Panc1 (cell line): ENCODE data around the gene COX17. TPM values are rescaled to one million over a fixed set of nuclear protein-coding genes. Genes with fewer than 3 reads are reported as not detected.

ENCODE experiments used
- ATAC-seq: fragments of 200-7000 bp; cut with Tn5 transposase; 2 replicates; pipeline ENCODE4 v1.9.1; 2020; ENCODE audit warnings: mild to moderate bottlenecking, moderate library complexity
- BruUV-seq: library from RNA; stranded (reverse); fragments of 400-500 nt; replicated peaks from 2 replicates; lab custom pipeline; 2021; lab: Mats Ljungman, UMichigan
- CTCF ChIA-PET: fragments of 300-600 bp; sonication (Branson Sonifier 250); formaldehyde crosslinking; loops from one replicate; lab custom pipeline; 2022; ENCODE audit warnings: antibody characterized with exemption; lab: Charles Lee
- POLR2A ChIA-PET: fragments of 300-600 bp; sonication (Branson Sonifier 250); formaldehyde crosslinking; loops from one replicate; lab custom pipeline; 2022; ENCODE audit warnings: antibody characterized with exemption; lab: Charles Lee
- DNase-seq: peaks from one replicate; pipeline ENCODE4 v3.0.0-alpha.2; 2010; ENCODE audit warnings: low read depth, low spot score
- H3K27ac ChIP-seq: 2 replicates; pipeline ENCODE4 v1.5.1; 2011; ENCODE audit warnings: mild to moderate bottlenecking, low read length, inconsistent platforms
- H3K27me3 ChIP-seq: fragments of 200-500 bp; sonication (Bioruptor generic); 2 replicates; pipeline ENCODE4 v1.6.0; 2014; ENCODE audit warnings: low read length, inconsistent platforms; ENCODE audit not compliant: control insufficient read depth, insufficient read depth
- H3K36me3 ChIP-seq: fragments of 200-500 bp; sonication (Bioruptor generic); 2 replicates; pipeline ENCODE4 v1.5.1; 2014; ENCODE audit warnings: inconsistent platforms, mild to moderate bottlenecking, low read length, moderate library complexity; ENCODE audit not compliant: control insufficient read depth, insufficient read depth
- H3K4me1 ChIP-seq: 2 replicates; pipeline ENCODE4 v1.5.1; 2011; ENCODE audit warnings: inconsistent platforms, mild to moderate bottlenecking, low read length, moderate library complexity; ENCODE audit not compliant: control insufficient read depth, insufficient read depth
- H3K4me3 ChIP-seq, 2 experiments: 2 replicates each; pipeline ENCODE4 v1.5.1; 2011 to 2012; ENCODE audit warnings: low read depth in 2 of 2, low read length in 2 of 2, mild to moderate bottlenecking in 2 of 2, inconsistent platforms in 1 of 2, moderate library complexity in 1 of 2
- H3K9me3 ChIP-seq: fragments of 200-500 bp; sonication (Bioruptor generic); 2 replicates; pipeline ENCODE4 v1.5.1; 2014; ENCODE audit warnings: low read depth, mild to moderate bottlenecking, inconsistent platforms, low read length, moderate library complexity; ENCODE audit not compliant: control insufficient read depth, insufficient read depth
- CTCF ChIP-seq: fragments of 450-650 bp; IDR thresholded peaks from 2 replicates; pipeline ENCODE4 v1.5.1; 2017; ENCODE audit warnings: mild to moderate bottlenecking
- POLR2AphosphoS5 ChIP-seq: IDR thresholded peaks from 2 replicates; pipeline ENCODE4 v1.6.1; 2012; ENCODE audit warnings: mild to moderate bottlenecking, low read depth, low read length, moderate library complexity
- SIN3A ChIP-seq: IDR thresholded peaks from 2 replicates; pipeline ENCODE4 v1.6.1; 2012; ENCODE audit warnings: low read depth, mild to moderate bottlenecking, low read length, moderate library complexity, borderline replicate concordance; ENCODE audit not compliant: insufficient read depth
- TCF7L2 ChIP-seq: IDR thresholded peaks from 2 replicates; pipeline ENCODE4 v1.6.1; 2011; ENCODE audit warnings: mild to moderate bottlenecking, low read depth, low read length, inconsistent platforms
- in situ Hi-C: cut with HindIII; loops from 2 replicates; pipeline ENCODE4 v1.10.0; 2016; ENCODE audit warnings: low sequenced_read_pairs, low pct_unique_long_range_greater_than_20kb
- intact Hi-C: fragments of 100-400 bp; cut with micrococcal nuclease; formaldehyde crosslinking; loops from one replicate; pipeline ENCODE4 v1.10.0; 2022; ENCODE audit not compliant: unreplicated experiment
- total RNA-seq: library from RNA; stranded (reverse); gene quantifications from one replicate; pipeline ENCODE4 v1.2.1, GENCODE V29; 2021; ENCODE audit not compliant: unreplicated experiment
- TF ChIP-seq, protein P1 (sequence below), 2 experiments: IDR thresholded peaks; 2 replicates each; pipeline ENCODE4 v1.6.1; 2011 to 2012; ENCODE audit warnings: low read depth in 2 of 2, control low read depth in 1 of 2, low read length in 1 of 2, mild to moderate bottlenecking in 1 of 2, moderate library complexity in 1 of 2; ENCODE audit not compliant: insufficient read depth in 1 of 2

COX17 gene
- total RNA-seq, 1 experiment from 2014 or later = 81.6 TPM

DNA sequence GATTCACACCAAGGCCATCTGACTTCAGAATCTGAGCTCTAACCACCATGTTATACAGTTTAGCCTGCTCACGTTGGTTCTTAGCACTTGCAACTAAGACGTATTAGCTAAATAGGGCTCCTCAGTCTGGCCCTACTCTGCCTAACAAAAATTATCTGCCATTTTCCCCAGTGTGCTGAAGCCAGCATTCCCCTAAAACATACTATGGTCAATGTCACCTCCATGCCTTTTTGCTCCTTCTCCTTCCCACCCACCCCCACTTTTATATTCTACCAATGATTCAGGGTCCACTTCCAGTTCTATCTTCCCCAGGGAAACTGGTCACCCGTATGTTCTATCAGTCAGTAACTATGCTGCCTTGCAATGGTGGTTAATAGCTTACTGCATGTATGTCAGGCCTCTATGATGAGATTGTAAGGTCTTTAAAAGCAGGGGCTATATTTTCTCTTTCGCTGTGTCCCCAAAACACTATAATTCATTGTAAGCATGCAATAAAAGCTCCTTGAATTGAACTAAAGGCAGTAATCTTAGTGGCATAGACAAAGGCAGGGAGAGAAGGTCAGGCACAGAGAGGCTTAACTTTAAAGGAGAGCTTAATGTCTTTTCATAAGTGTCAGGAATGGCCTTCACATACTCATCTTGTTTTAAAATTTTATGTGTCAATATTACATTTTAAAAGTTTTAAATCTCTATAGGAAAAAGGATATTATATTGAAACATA, 40.2 kb downstream of the COX17 start:
- intact Hi-C loops (no loop called here), in situ Hi-C loops (no loop called here)
- Histone ChIP-seq H3K27ac (no peak overlapping the region), H3K27me3 (peaks cover 2% of the 10 kb centered on the region; the same call in 1 of the 2 replicates), H3K9me3 (no peaks in the 10 kb centered on the region), H3K36me3 (no peaks in the 10 kb centered on the region), H3K4me1 (no peaks in the 10 kb centered on the region), H3K4me3 (no peak overlapping the region)
- DNase-seq = no peak
- no peak for TF ChIP-seq SIN3A
- no peak for TF ChIP-seq POLR2AphosphoS5
- TF ChIP-seq TCF7L2 = no peak
- no peak for TF ChIP-seq CTCF
- TF ChIP-seq, protein P1, sequence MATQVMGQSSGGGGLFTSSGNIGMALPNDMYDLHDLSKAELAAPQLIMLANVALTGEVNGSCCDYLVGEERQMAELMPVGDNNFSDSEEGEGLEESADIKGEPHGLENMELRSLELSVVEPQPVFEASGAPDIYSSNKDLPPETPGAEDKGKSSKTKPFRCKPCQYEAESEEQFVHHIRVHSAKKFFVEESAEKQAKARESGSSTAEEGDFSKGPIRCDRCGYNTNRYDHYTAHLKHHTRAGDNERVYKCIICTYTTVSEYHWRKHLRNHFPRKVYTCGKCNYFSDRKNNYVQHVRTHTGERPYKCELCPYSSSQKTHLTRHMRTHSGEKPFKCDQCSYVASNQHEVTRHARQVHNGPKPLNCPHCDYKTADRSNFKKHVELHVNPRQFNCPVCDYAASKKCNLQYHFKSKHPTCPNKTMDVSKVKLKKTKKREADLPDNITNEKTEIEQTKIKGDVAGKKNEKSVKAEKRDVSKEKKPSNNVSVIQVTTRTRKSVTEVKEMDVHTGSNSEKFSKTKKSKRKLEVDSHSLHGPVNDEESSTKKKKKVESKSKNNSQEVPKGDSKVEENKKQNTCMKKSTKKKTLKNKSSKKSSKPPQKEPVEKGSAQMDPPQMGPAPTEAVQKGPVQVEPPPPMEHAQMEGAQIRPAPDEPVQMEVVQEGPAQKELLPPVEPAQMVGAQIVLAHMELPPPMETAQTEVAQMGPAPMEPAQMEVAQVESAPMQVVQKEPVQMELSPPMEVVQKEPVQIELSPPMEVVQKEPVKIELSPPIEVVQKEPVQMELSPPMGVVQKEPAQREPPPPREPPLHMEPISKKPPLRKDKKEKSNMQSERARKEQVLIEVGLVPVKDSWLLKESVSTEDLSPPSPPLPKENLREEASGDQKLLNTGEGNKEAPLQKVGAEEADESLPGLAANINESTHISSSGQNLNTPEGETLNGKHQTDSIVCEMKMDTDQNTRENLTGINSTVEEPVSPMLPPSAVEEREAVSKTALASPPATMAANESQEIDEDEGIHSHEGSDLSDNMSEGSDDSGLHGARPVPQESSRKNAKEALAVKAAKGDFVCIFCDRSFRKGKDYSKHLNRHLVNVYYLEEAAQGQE (IDR thresholded peaks at IDR 0.05; ENCODE audit: insufficient read depth in 1 of 2, low read depth in 2 of 2, low read length in 1 of 2) = no peak
- no TSS peak for BruUV-seq
- ATAC-seq = no peak
- ChIA-PET POLR2A (no interaction called here), CTCF (no interaction called here)

DNA sequence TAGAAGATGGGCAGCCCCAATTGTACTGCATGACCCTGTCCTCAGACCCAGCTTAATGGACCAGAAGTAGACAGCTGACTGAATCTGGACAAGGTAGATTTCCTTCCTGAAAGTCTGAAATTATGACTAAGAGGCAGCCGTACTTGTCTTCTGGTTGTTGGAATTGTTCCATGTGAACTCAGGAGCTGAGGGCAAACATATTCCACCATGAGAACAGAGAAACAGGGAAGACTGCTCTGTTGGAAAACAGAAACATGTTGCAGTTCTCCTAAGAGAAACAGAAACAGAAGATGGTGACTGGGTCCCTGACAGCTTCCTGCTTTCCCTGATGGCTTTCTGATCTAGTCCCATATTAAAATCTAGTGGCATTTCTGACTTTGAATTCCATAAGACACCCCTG, 41.0 kb downstream of the COX17 start:
- in situ Hi-C loops (no loop called here), intact Hi-C loops (no loop called here)
- ATAC-seq = no peak
- no peak for DNase-seq
- no TSS peak for BruUV-seq
- no peak overlapping the region for H3K27ac ChIP-seq
- H3K9me3 ChIP-seq = no peaks in the 10 kb centered on the region
- peaks cover 2% of the 10 kb centered on the region; the same call in 1 of the 2 replicates for H3K27me3 ChIP-seq
- no peaks in the 10 kb centered on the region for H3K4me1 ChIP-seq
- no peak overlapping the region for H3K4me3 ChIP-seq
- TF ChIP-seq, protein P1 (IDR thresholded peaks at IDR 0.05; ENCODE audit: insufficient read depth in 1 of 2, low read depth in 2 of 2, low read length in 1 of 2) = no peak
- no peak for TF ChIP-seq CTCF
- ChIA-PET CTCF (no interaction called here), POLR2A (no interaction called here)
- no peaks in the 10 kb centered on the region for H3K36me3 ChIP-seq
